Spleen (tissue), 11 donors: Measurements from ENCODE around the gene TMEM208. TPM values are rescaled to one million over a fixed set of nuclear protein-coding genes. Genes with fewer than 3 reads are reported as not detected.

ENCODE experiments used
- DNase-seq: peaks from one replicate; pipeline ENCODE4 v3.0.0-alpha.2; 2020
- H3K27ac ChIP-seq, 8 donors: fragments of 200-600 bp; sonication (generic) in 7 of 8; 1 replicate in 4 of 8; 2 replicates in 4 of 8; pipeline versions ENCODE4 v1.5.0 to v1.8.0; 2016 to 2021; ENCODE audit warnings: inconsistent platforms in 4 of 8, mild to moderate bottlenecking in 4 of 8, moderate library complexity in 1 of 8
- H3K27me3 ChIP-seq, 7 donors: fragments of 200-600 bp; sonication (generic) in 6 of 7; replicated peaks in 1 of 7; 1 replicate in 4 of 7; 2 replicates in 3 of 7; pipeline versions ENCODE4 v1.5.0 to v1.8.0; 2016 to 2021; ENCODE audit warnings: inconsistent platforms in 3 of 7, mild to moderate bottlenecking in 1 of 7
- H3K36me3 ChIP-seq, 6 donors: fragments of 200-600 bp; sonication (generic) in 5 of 6; 1 replicate in 4 of 6; 2 replicates in 2 of 6; pipeline versions ENCODE4 v1.5.0 to v1.8.0; 2016 to 2021; ENCODE audit warnings: inconsistent platforms in 2 of 6
- H3K4me1 ChIP-seq, 6 donors: fragments of 200-600 bp; sonication (generic) in 5 of 6; 1 replicate in 3 of 6; 2 replicates in 3 of 6; pipeline versions ENCODE4 v1.5.0 to v1.8.0; 2016 to 2021; ENCODE audit warnings: inconsistent platforms in 3 of 6
- H3K4me3 ChIP-seq, 8 donors: fragments of 200-600 bp; sonication (generic) in 7 of 8; 1 replicate in 4 of 8; 2 replicates in 4 of 8; pipeline versions ENCODE4 v1.5.0 to v1.8.0; 2016 to 2021; ENCODE audit warnings: inconsistent platforms in 4 of 8, mild to moderate bottlenecking in 4 of 8, moderate library complexity in 2 of 8
- H3K9me3 ChIP-seq, 8 donors: fragments of 200-600 bp; sonication (generic) in 7 of 8; 1 replicate in 4 of 8; 2 replicates in 4 of 8; pipeline versions ENCODE4 v1.5.0 to v1.8.0; 2016 to 2021; ENCODE audit warnings: inconsistent platforms in 4 of 8
- POLR2A ChIP-seq, 3 donors: fragments of 450-650 bp; IDR thresholded peaks; one replicate each; pipeline ENCODE4 v1.5.1; 2017; ENCODE audit warnings: antibody characterized with exemption in 3 of 3, mild to moderate bottlenecking in 1 of 3
- POLR2AphosphoS5 ChIP-seq, 3 donors: sonication (generic); formaldehyde crosslinking; IDR thresholded peaks; one replicate each; pipeline ENCODE4 v1.5.1; 2017; ENCODE audit warnings: antibody characterized with exemption in 3 of 3
- WGBS, 5 donors: extraction: QIAGEN DNeasy Blood & Tissue Kit in 3 of 5; methylation state at CpG; one replicate each; pipeline versions ENCODE4 v1.1.5 to v1.1.7; 2013 to 2018; 5-methylcytosine and 5-hydroxymethylcytosine counted together
- intact Hi-C: fragments of 100-400 bp; cut with DNase I; formaldehyde crosslinking; loops from one replicate; pipeline ENCODE4 v1.15.0; 2023; ENCODE audit warnings: low total_unique reads
- polyA plus RNA-seq, 3 donors: library from polyadenylated mRNA; stranded (reverse); fragments of 200-250 nt; gene quantifications; one replicate each; pipeline ENCODE4 v1.2.1, GENCODE V29; 2013
- total RNA-seq, 7 donors: library from RNA; depleted of rRNA in 3 of 7; stranded (reverse); fragments of >200 nt in 3 of 7; fragmentation: NEBNext Ultra II Directional in 4 of 7; extraction: Animal tissue kit (Norgen Biotek cat#: 25700) in 4 of 7; gene quantifications; one replicate each; pipeline versions ENCODE4 v1.1.0 to v1.2.1, GENCODE V29; 2016 to 2021
- TF ChIP-seq, protein P1 (sequence below), 11 experiments: fragments of 200-600 bp in 7 of 11; fragments of 450-650 bp in 4 of 11; sonication (generic) in 4 of 11; IDR thresholded peaks in 8 of 11; conservative IDR thresholded peaks in 3 of 11; 1 replicate in 7 of 11; 2 replicates in 4 of 11; pipeline versions ENCODE4 v1.4.0 to v1.8.0; 2016 to 2021; ENCODE audit warnings: antibody characterized with exemption in 11 of 11, inconsistent platforms in 4 of 11, mild to moderate bottlenecking in 1 of 11
- donor health status: healthy with polysubstance abuse.
- donor health status: DM: no; HTN: no; CAD: no; lungs with moderate emphysema.
- donor health status: DM: no; HTN: no; CAD: no.
- donor health status: Bipolar disorder and iron deficiency.
- donor health status: healthy.
- donor health status: DM: no; HTN: no; CAD: no.
- donor health status: DM: yes; HTN: yes; CAD: no.

The TMEM208 gene
- total and polyA plus RNA-seq, 10 donors = 28.1 to 68.7 (median 35.8) TPM

DNA sequence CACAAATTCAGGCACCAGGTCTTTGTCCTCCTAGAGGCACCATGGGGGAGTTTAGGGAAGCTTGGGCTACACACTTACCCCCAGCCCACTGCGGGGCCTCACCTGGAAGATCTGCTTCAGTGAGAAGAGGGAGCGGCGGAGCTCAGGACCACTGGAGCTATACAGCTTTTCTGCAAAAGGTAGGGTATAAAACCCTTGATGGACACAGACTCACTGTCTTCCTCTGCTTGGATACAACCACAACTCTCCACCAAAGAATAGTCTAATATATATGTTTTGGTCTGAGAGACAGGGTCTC is 11.3 kb downstream of the TMEM208 start:
- intact Hi-C loops = no loop called here
- no peaks in the 10 kb centered on the region for H3K27me3 ChIP-seq
- H3K9me3 ChIP-seq = no peaks in the 10 kb centered on the region
- H3K4me1 ChIP-seq = peaks cover 26 to 74% (median 50%) of the 10 kb centered on the region in 6 donors
- H3K27ac ChIP-seq = peak overlapping the region in 4 of 8 donors; percentile 5 to 96 (median 72)
- 93 to 100% (median 95%) methylated on average over 3 of the region's 3 CpGs for WGBS, 5 donors
- DNase-seq = no peak
- peaks cover 3 to 93% (median 67%) of the 10 kb centered on the region in 6 donors for H3K36me3 ChIP-seq
- no peak overlapping the region for H3K4me3 ChIP-seq
- TF ChIP-seq POLR2AphosphoS5 (IDR thresholded peaks at IDR 0.05) = no peak
- TF ChIP-seq POLR2A (IDR thresholded peaks at IDR 0.05) = no peak
- TF ChIP-seq, protein P1, sequence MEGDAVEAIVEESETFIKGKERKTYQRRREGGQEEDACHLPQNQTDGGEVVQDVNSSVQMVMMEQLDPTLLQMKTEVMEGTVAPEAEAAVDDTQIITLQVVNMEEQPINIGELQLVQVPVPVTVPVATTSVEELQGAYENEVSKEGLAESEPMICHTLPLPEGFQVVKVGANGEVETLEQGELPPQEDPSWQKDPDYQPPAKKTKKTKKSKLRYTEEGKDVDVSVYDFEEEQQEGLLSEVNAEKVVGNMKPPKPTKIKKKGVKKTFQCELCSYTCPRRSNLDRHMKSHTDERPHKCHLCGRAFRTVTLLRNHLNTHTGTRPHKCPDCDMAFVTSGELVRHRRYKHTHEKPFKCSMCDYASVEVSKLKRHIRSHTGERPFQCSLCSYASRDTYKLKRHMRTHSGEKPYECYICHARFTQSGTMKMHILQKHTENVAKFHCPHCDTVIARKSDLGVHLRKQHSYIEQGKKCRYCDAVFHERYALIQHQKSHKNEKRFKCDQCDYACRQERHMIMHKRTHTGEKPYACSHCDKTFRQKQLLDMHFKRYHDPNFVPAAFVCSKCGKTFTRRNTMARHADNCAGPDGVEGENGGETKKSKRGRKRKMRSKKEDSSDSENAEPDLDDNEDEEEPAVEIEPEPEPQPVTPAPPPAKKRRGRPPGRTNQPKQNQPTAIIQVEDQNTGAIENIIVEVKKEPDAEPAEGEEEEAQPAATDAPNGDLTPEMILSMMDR (IDR thresholded peaks at IDR 0.05 in 8 of 11, conservative IDR thresholded peaks at IDR 0.05 in 3 of 11) = no peak

DNA sequence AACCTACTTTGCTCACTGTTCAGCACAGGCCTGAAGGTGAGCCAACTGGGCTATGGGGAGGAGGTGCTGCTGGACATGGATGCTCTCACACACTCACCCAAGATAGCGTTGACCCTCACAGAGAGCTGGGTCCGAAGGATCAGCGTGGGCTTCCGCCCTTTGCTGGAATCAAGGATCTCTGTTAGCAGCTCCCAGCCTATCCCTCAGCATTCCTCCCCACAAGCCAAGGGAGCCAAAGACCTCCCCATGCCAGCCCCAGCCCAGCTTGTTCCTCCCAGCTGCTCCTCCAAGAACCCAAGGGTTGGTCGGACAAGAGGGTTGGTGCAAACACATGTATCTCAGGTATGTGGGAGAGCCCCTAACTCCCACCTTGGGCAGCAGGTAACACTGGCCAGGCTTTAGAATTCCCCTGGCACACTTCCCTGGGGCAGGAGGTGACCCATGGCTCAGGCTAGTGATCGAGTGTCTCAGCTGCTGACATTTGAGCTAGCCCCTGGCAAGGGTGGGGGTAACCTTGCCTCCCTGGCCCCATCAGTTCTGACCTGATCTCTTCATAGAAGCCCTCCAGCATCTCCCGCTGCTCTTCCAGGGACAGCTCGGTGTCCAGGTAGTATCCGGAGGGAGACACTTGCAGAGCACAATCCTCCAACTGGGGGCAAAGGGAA is 12.0 kb downstream of the TMEM208 start:
- Histone ChIP-seq H3K4me1 (peaks cover 30 to 82% (median 57%) of the 10 kb centered on the region in 6 donors), H3K9me3 (no peaks in the 10 kb centered on the region), H3K27me3 (no peaks in the 10 kb centered on the region), H3K27ac (peak overlapping the region in 4 of 8 donors; percentile 92 to 96 (median 94)), H3K36me3 (peaks cover 3 to 86% (median 60%) of the 10 kb centered on the region in 6 donors), H3K4me3 (no peak overlapping the region)
- 90 to 97% (median 93%) methylated on average over 8 to 9 of the region's 9 CpGs for WGBS, 5 donors
- intact Hi-C loops = no loop called here
- peak; percentile 42 for DNase-seq
- peak in 1 of 3 donors; percentile 10 for TF ChIP-seq POLR2AphosphoS5 (IDR thresholded peaks at IDR 0.05)
- TF ChIP-seq, protein P1 (IDR thresholded peaks at IDR 0.05 in 8 of 11, conservative IDR thresholded peaks at IDR 0.05 in 3 of 11) = no peak

DNA sequence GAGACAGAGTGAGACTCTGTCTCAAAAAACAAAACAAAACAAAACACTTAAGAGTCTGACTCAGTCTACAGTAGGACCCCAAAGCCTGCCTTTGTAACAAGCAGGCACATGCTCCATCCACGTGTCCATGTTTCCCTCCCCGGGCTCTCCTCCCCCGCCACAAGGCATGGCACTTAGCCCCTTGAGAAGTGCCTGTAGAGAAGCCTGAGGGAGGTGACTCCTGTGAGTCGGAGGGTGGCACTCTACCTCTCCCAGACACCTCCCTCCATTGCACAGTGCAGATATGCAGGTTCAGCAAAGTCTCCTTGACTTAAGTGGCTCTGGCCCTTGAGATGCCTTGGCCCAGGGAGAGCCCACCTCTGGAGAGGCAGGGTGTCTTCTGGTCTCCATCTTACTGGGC is 13.6 kb downstream of the TMEM208 start:
- Histone ChIP-seq H3K27me3 (no peaks in the 10 kb centered on the region), H3K9me3 (no peaks in the 10 kb centered on the region), H3K4me3 (peak overlapping the region in 1 of 8 donors; percentile 24), H3K27ac (peak overlapping the region in 7 of 8 donors; percentile 58 to 96 (median 92)), H3K36me3 (peaks cover 3 to 75% (median 45%) of the 10 kb centered on the region in 6 donors), H3K4me1 (peaks cover 45 to 97% (median 72%) of the 10 kb centered on the region in 6 donors)
- TF ChIP-seq, protein P1 (IDR thresholded peaks at IDR 0.05 in 8 of 11, conservative IDR thresholded peaks at IDR 0.05 in 3 of 11) = no peak
- peak in 1 of 3 donors; percentile 4 for TF ChIP-seq POLR2AphosphoS5 (IDR thresholded peaks at IDR 0.05)
- intact Hi-C loops = no loop called here
- WGBS, 5 donors = 55 to 87% (median 77%) methylated on average over 4 of the region's 4 CpGs
- DNase-seq = peak; percentile 46

DNA sequence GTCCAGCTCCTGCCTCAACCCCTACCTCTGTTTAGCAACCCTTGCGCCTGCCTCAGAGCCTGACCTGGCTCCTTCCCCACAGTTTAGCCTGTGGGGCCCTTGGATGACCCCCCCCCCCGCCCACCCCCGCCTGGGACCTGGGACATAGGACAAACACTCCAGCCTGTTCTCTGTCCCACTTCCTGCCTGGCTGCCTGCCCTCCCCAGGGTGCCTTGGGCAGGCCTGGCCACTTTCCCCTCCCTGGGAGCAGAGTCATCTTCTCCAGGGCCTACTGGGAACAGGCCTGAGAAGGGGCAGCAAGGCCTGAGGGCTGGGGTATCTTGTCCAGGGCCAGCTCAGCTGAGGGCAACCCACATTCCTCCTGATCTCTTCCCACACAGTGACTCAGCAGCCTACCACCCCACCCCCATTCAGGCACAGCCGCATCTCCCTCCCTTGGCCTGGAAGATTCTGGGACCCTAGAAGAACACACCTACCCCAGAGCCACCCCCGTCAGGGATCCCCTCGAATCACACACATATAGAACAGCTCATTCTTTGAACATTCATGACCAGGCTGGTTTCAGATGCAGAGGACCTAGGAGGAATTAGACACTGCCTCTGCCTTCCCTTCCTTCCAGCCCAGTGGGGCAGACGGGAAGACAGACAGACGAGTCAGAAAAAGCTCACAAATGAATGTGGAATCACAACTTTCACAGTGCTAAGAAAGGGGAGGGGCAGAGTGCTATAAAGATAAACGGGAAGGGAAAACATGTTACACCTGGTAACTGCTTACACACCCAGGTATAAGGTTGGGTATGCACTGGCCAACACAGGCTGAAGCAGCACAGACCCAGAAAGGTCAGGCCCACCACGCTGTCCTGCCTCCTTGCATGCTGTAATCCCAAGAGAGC is 14.3 kb downstream of the TMEM208 start:
- Histone ChIP-seq H3K27ac (peak overlapping the region; percentile 27 to 96 (median 92)), H3K4me1 (peaks cover 50 to 100% (median 79%) of the 10 kb centered on the region in 6 donors), H3K4me3 (peak overlapping the region in 1 of 8 donors; percentile 24), H3K27me3 (no peaks in the 10 kb centered on the region), H3K36me3 (peaks cover 3 to 68% (median 38%) of the 10 kb centered on the region in 6 donors), H3K9me3 (no peaks in the 10 kb centered on the region)
- intact Hi-C loops = no loop called here
- WGBS, 5 donors = 59 to 68% (median 66%) methylated on average over 10 of the region's 10 CpGs
- DNase-seq = peak; percentile 83
- no peak for TF ChIP-seq POLR2A (IDR thresholded peaks at IDR 0.05)
- TF ChIP-seq, protein P1 (IDR thresholded peaks at IDR 0.05 in 8 of 11, conservative IDR thresholded peaks at IDR 0.05 in 3 of 11) = no peak
- peak; percentile 43 to 66 (median 57) for TF ChIP-seq POLR2AphosphoS5 (IDR thresholded peaks at IDR 0.05)
